ENCODE measurements around the gene LSS. TPM values are rescaled to one million over a fixed set of nuclear protein-coding genes. Genes with fewer than 3 reads are reported as not detected.

Gene LSS
- total and polyA plus RNA-seq, 2 donors from 2014 or later: 15.8 to 24.6 TPM

DNA sequence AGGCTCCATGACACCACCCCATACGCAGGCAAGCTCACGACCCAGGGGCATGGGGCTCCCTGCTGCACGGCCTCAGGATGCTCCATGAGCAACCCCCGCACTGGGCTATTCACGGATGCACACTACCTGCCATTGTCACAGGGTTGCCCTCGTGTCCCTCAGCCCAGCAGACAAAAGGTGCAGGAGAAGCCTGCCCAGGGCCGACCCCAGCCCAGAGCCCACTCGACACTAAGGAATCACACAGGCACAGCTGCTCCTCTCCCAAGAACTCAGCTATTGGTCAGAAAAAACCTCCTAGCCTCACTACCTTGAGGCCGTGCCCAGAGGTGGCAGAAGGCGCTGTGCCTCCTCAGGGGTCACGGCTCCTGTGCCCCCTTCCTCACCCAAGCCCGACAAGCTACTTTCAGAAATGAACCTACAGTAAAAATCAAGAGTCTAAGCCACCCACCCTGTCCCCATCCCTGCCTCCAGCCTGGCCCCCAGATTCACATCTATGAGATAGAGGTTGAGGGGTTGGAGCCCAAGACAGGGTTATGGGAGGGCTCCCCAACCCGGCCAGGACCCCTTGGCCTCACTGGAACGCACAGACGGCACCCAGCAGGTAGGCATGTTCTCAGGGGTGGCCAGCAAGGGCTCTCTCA is 38.0 kb downstream of the LSS start:
- peaks cover 0 to 4% (median 0%) of the 10 kb centered on the region in 3 donors for H3K4me1 ChIP-seq (ENCODE audit: control insufficient read depth in 2 of 3, insufficient read depth in 2 of 3, low read depth in 1 of 3, low read length in 3 of 3)
- TF ChIP-seq, protein P1, sequence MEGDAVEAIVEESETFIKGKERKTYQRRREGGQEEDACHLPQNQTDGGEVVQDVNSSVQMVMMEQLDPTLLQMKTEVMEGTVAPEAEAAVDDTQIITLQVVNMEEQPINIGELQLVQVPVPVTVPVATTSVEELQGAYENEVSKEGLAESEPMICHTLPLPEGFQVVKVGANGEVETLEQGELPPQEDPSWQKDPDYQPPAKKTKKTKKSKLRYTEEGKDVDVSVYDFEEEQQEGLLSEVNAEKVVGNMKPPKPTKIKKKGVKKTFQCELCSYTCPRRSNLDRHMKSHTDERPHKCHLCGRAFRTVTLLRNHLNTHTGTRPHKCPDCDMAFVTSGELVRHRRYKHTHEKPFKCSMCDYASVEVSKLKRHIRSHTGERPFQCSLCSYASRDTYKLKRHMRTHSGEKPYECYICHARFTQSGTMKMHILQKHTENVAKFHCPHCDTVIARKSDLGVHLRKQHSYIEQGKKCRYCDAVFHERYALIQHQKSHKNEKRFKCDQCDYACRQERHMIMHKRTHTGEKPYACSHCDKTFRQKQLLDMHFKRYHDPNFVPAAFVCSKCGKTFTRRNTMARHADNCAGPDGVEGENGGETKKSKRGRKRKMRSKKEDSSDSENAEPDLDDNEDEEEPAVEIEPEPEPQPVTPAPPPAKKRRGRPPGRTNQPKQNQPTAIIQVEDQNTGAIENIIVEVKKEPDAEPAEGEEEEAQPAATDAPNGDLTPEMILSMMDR (IDR thresholded peaks at IDR 0.05; ENCODE audit: borderline replicate concordance, extremely low read depth, insufficient read depth): no peak
- intact Hi-C loops (cut with DNase I): no loop called here
- no peak overlapping the region for H3K9ac ChIP-seq (ENCODE audit: low read length in 3 of 3)
- FAIRE-seq: no peak
- no peak overlapping the region for H3K4me3 ChIP-seq (ENCODE audit: low read length in 3 of 3)
- DNase-seq: peak in 1 of 5 donors; percentile 36
- H3K36me3 ChIP-seq (ENCODE audit: control insufficient read depth in 2 of 3, insufficient read depth in 3 of 3, low read length in 3 of 3): peaks cover 7 to 23% (median 15%) of the 10 kb centered on the region in 3 donors
- no peak overlapping the region for H3K27ac ChIP-seq (ENCODE audit: low read depth in 2 of 2, low read length in 2 of 2)
- no peaks in the 10 kb centered on the region for H3K9me3 ChIP-seq (ENCODE audit: control insufficient read depth in 2 of 3, insufficient read depth in 1 of 3, low read length in 3 of 3)
- no peaks in the 10 kb centered on the region for H3K27me3 ChIP-seq (ENCODE audit: control insufficient read depth, insufficient read depth, low read length)

DNA sequence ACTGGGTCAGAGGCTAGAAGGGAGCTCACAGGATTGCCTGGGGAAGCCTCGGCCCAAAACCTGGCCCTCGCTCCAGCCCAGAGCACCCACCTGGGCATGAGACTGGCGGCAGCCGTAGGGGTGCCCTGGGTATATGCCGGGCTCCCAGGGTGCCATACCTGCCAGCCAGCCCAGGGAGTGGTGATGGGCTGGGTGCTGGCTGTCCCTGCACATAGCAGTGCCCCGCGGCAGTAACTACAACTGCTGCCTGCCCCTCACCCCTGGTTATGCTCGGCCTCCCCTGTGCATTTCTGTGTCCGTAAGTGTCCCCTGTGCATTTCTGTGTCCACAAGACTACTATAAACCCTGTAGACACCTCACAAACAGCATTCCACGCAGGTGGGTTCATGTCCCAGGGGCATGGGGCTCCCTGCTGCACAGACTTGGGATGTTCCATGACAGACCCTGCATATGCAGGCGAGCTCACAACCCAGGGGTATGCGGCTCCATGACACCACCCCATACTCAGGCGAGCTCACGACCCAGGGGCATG is 38.5 kb downstream of the LSS start:
- no peaks in the 10 kb centered on the region for H3K27me3 ChIP-seq (ENCODE audit: control insufficient read depth, insufficient read depth, low read length)
- H3K4me1 ChIP-seq (ENCODE audit: control insufficient read depth in 2 of 3, insufficient read depth in 2 of 3, low read depth in 1 of 3, low read length in 3 of 3): peaks cover 0 to 4% (median 0%) of the 10 kb centered on the region in 3 donors
- peaks cover 7 to 22% (median 14%) of the 10 kb centered on the region in 3 donors for H3K36me3 ChIP-seq (ENCODE audit: control insufficient read depth in 2 of 3, insufficient read depth in 3 of 3, low read length in 3 of 3)
- no peak overlapping the region for H3K4me3 ChIP-seq (ENCODE audit: low read length in 3 of 3)
- FAIRE-seq (no peak), DNase-seq (no peak)
- TF ChIP-seq, protein P1 (IDR thresholded peaks at IDR 0.05; ENCODE audit: borderline replicate concordance, extremely low read depth, insufficient read depth): no peak
- H3K27ac ChIP-seq (ENCODE audit: low read depth in 2 of 2, low read length in 2 of 2): no peak overlapping the region
- intact Hi-C loops (cut with DNase I): no loop called here
- no peaks in the 10 kb centered on the region for H3K9me3 ChIP-seq (ENCODE audit: control insufficient read depth in 2 of 3, insufficient read depth in 1 of 3, low read length in 3 of 3)
- no peak overlapping the region for H3K9ac ChIP-seq (ENCODE audit: low read length in 3 of 3)

DNA sequence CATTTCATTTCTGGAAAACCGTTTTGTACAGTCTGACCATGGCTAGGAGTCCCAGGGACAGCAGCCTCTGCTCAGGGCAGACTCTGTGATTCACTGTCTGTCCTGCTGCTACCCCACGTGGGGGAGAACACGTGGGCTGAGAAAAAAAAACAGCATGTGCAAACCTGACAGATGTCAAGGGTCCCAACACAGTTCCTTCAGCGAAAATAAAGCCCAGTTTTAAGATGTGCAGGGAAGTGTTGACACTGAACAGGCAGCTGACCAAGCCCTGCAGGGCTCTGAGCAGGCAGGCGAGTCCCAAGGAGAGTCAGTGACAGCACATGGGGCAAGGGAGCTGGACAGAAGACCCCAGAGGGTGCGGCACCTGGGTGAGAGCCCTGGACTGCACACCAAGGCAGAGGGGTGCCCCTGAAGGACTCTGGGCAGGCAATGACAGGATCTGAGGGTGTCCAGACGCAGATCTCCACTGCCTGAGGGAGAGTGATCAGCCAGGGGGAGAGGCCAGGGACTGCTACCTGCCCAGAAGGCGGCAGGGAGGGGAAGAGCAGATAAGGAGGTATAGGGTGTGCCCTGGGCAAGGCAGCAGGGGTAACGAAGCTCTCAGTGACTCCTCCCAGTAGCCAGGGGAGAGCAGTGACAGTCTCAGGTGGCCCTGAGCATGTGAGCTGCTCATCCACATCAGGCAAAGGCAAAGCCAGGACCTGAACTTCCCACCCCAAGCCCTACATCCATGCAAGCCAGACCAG is 39.2 kb downstream of the LSS start:
- H3K36me3 ChIP-seq (ENCODE audit: control insufficient read depth in 2 of 3, insufficient read depth in 3 of 3, low read length in 3 of 3): peaks cover 7 to 18% (median 14%) of the 10 kb centered on the region in 3 donors
- H3K27ac ChIP-seq (ENCODE audit: low read depth in 2 of 2, low read length in 2 of 2): no peak overlapping the region
- no peaks in the 10 kb centered on the region for H3K27me3 ChIP-seq (ENCODE audit: control insufficient read depth, insufficient read depth, low read length)
- DNase-seq: peak in 3 of 5 donors; percentile 29 to 45 (median 30)
- TF ChIP-seq, protein P1 (IDR thresholded peaks at IDR 0.05; ENCODE audit: borderline replicate concordance, extremely low read depth, insufficient read depth): no peak
- H3K9me3 ChIP-seq (ENCODE audit: control insufficient read depth in 2 of 3, insufficient read depth in 1 of 3, low read length in 3 of 3): no peaks in the 10 kb centered on the region
- intact Hi-C loops (cut with DNase I): no loop called here
- H3K9ac ChIP-seq (ENCODE audit: low read length in 3 of 3): no peak overlapping the region
- H3K4me3 ChIP-seq (ENCODE audit: low read length in 3 of 3): no peak overlapping the region
- peaks cover 0 to 4% (median 0%) of the 10 kb centered on the region in 3 donors for H3K4me1 ChIP-seq (ENCODE audit: control insufficient read depth in 2 of 3, insufficient read depth in 2 of 3, low read depth in 1 of 3, low read length in 3 of 3)
- no peak for FAIRE-seq

Data from kidney (tissue), 14 donors.